Measurements from ENCODE around the gene LILRB2. TPM values are rescaled to one million over a fixed set of nuclear protein-coding genes. Genes with fewer than 3 reads are reported as not detected.

Gene LILRB2
- total and polyA plus RNA-seq, 2 donors (not counting 1 experiment from before 2014, with no cell fraction given): 8.3 to 12.4 TPM

DNA sequence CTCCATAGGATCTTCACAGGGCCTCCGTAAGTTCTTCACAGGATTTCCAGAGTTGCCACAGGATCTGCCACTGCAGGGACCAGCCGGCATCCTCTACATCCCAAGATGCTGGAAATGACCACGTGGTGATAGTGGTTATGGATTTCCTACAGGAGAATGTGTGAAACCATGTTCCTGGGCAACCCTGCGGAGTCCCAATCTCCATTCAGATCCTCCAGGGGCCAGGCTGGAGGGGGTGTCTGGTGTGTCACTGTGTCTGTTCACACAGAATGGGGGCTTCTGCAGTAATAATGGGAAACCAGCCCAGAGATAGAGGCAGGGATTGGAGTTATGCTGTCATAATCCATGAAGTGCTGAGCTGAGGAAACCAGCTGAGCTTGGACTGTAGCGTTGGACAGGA is 47.0 kb downstream of the LILRB2 start:
- CTCF ChIA-PET: interaction anchor here (1.4 to 2.0 kb wide), 2 partner anchors 32 to 66 kb away, joined by 8 to 14 read pairs; no protein-coding TSS in a partner anchor

More for the DNA sequence above, 47.0 kb downstream of the LILRB2 start:
- Histone ChIP-seq H4K20me1 (ENCODE audit: control insufficient read depth, insufficient read depth, low read length, poor library complexity, severe bottlenecking) (no peaks in the 10 kb centered on the region), H3K36me3 (replicated peaks in 1 of 2; ENCODE audit: control extremely low read depth in 1 of 2, control insufficient read depth in 1 of 2, extremely low read depth in 1 of 2, insufficient read depth in 2 of 2, low read length in 1 of 2) (no peaks in the 10 kb centered on the region), H2AFZ (ENCODE audit: insufficient read depth, low read depth, low read length, poor library complexity, severe bottlenecking) (no peak overlapping the region), H3K9me3 (ENCODE audit: control extremely low read depth in 1 of 3, control insufficient read depth in 2 of 3, insufficient read depth in 1 of 3, low read length in 2 of 3) (peaks cover 0 to 2% (median 2%) of the 10 kb centered on the region in 3 donors), H3K4me1 (ENCODE audit: control insufficient read depth in 2 of 2, insufficient read depth in 2 of 2, low read length in 2 of 2) (peaks cover 4 to 7% of the 10 kb centered on the region in 2 donors), H3K9ac (ENCODE audit: low read length) (no peak overlapping the region), H3K27ac (ENCODE audit: low read length in 2 of 2) (no peak overlapping the region), H3K4me2 (replicated peaks; ENCODE audit: low read depth, low read length, poor library complexity, severe bottlenecking) (no peak overlapping the region), H3K79me2 (ENCODE audit: control insufficient read depth, insufficient read depth, low read length) (no peaks in the 10 kb centered on the region), H3K27me3 (replicated peaks in 1 of 4; ENCODE audit: control extremely low read depth in 1 of 4, control insufficient read depth in 3 of 4, insufficient read depth in 4 of 4, low read length in 3 of 4) (peaks cover 0 to 63% (median 17%) of the 10 kb centered on the region in 4 experiments), H3K4me3 (ENCODE audit: control extremely low read depth in 1 of 5, extremely low read depth in 1 of 5, insufficient read depth in 1 of 5, low read depth in 2 of 5, low read length in 4 of 5) (no peak overlapping the region)
- TF ChIP-seq, protein P1, sequence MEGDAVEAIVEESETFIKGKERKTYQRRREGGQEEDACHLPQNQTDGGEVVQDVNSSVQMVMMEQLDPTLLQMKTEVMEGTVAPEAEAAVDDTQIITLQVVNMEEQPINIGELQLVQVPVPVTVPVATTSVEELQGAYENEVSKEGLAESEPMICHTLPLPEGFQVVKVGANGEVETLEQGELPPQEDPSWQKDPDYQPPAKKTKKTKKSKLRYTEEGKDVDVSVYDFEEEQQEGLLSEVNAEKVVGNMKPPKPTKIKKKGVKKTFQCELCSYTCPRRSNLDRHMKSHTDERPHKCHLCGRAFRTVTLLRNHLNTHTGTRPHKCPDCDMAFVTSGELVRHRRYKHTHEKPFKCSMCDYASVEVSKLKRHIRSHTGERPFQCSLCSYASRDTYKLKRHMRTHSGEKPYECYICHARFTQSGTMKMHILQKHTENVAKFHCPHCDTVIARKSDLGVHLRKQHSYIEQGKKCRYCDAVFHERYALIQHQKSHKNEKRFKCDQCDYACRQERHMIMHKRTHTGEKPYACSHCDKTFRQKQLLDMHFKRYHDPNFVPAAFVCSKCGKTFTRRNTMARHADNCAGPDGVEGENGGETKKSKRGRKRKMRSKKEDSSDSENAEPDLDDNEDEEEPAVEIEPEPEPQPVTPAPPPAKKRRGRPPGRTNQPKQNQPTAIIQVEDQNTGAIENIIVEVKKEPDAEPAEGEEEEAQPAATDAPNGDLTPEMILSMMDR (IDR thresholded peaks at IDR 0.05): no peak
- no peak for TF ChIP-seq EZH2 (IDR thresholded peaks at IDR 0.05; ENCODE audit: borderline replicate concordance, insufficient read depth, low read depth, low read length, poor library complexity, severe bottlenecking)
- peaks cover 3% of the 10 kb centered on the region for H3K4me1 Mint-ChIP-seq
- intact Hi-C loops (cut with micrococcal nuclease): loop anchor here (5.0 kb wide), 1 partner anchor 47 kb away; the partner anchor contains the start of gene MBOAT7
- H3K27ac Mint-ChIP-seq: no peak overlapping the region
- H3K4me3 Mint-ChIP-seq: no peak overlapping the region
- ATAC-seq (ENCODE audit: low read depth) (no peak), DNase-seq (no peak)
- no peaks in the 10 kb centered on the region for H3K9me3 Mint-ChIP-seq (ENCODE audit: insufficient read depth)
- peaks cover 42% of the 10 kb centered on the region for H3K27me3 Mint-ChIP-seq
- POLR2A ChIA-PET: no interaction called here
- WGBS (ENCODE audit: insufficient coverage): 94% methylated on average over 2 of the region's 5 CpGs
